Tibial nerve (tissue), 3 donors: ENCODE results near the gene COX7A2L.

ENCODE experiments used
- CTCF ChIP-seq, 5 experiments: fragments of 200-600 bp in 3 of 5; fragments of 450-650 bp in 2 of 5; sonication (generic) in 3 of 5; IDR thresholded peaks; one replicate each; pipeline ENCODE4 v1.5.1; 2016 to 2019; ENCODE audit warnings: antibody characterized with exemption in 5 of 5, mild to moderate bottlenecking in 3 of 5, moderate library complexity in 2 of 5
- POLR2A ChIP-seq, 2 donors: fragments of 450-650 bp; IDR thresholded peaks; one replicate each; pipeline ENCODE4 v1.6.1; 2017; ENCODE audit warnings: antibody characterized with exemption in 2 of 2, mild to moderate bottlenecking in 2 of 2, moderate library complexity in 2 of 2

- no peak for TF ChIP-seq POLR2A (IDR thresholded peaks at IDR 0.05)
- no peak for TF ChIP-seq CTCF (IDR thresholded peaks at IDR 0.05)
Measured at GRCh38 chr2:42382144-42382543, 21.1 kb upstream of the COX7A2L start.
